Measurements from ENCODE around the gene LRP3.
"Not testable (repeated sequence)": the region's sequence is repeated elsewhere in the genome, so short reads cannot be mapped to it uniquely, and the experiment has no call there.

The LRP3 gene, protein sequence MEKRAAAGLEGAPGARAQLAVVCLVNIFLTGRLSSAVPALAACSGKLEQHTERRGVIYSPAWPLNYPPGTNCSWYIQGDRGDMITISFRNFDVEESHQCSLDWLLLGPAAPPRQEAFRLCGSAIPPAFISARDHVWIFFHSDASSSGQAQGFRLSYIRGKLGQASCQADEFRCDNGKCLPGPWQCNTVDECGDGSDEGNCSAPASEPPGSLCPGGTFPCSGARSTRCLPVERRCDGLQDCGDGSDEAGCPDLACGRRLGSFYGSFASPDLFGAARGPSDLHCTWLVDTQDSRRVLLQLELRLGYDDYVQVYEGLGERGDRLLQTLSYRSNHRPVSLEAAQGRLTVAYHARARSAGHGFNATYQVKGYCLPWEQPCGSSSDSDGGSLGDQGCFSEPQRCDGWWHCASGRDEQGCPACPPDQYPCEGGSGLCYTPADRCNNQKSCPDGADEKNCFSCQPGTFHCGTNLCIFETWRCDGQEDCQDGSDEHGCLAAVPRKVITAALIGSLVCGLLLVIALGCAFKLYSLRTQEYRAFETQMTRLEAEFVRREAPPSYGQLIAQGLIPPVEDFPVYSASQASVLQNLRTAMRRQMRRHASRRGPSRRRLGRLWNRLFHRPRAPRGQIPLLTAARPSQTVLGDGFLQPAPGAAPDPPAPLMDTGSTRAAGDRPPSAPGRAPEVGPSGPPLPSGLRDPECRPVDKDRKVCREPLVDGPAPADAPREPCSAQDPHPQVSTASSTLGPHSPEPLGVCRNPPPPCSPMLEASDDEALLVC

DNA sequence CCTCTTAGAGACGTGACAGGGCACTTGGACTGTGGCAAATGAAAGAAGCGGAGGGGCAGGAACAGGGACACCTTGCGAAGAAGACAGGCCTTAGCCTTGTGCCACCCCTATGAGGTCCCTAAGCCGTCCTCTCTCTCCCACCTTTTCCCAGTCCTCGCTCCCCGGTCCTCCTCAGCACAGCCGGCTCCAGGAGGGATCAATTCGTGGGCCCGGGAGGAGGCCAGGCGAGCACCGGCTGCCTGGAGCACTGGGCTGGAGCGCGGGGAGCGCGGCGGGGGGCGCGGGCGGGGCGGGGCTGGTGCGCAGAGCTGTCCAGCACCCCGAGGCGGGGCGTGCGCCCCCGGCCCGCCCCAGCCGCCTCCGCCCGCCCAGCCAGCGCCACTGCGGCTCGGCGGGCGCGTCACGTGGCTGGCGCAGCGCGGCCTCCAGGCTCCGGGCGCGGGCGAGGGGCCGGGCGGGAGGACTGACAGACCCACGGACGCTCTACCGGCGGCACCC, at the start of gene LRP3:
TSS of gene LRP3 (plus strand) at position 466 of the 498 bp plus-strand sequence. CDS start 456 bp downstream, outside the sequence.
- peak within 1 kb of the TSS; percentile 47 for H3K4me3 ChIP-seq (ENCODE audit: low read depth, low read length)

- H3K4me3 ChIP-seq (ENCODE audit: low read depth, low read length), result no peak overlapping the region
These were observed 47.9 kb upstream of the LRP3 start for GRCh38 chr19:33146209-33146608.

DNA sequence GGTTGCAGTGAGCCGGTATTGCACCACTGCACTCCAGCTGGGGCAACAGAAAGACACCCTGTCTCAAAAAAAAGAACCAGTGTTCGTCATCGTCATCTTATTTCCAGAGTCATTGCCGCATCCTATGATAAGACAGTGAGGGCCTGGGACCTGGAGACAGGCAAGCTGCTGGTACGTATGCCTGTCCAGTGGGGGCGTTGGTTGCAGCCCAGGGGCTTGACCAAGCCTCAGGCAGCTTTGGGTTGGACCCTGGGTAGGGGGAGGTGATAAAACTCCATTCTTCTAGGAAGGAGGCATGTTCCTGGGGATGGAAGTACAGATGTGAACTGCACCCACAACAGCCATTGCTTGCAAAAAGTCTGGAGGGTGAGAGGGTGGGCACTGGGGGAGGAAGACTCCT, 46.6 kb upstream of the LRP3 start:
- no peak overlapping the region for H3K4me3 ChIP-seq (ENCODE audit: low read depth, low read length)

- no peak overlapping the region for H3K4me3 ChIP-seq (ENCODE audit: low read depth, low read length)
These were observed 43.1 kb upstream of the LRP3 start for GRCh38 chr19:33150852-33151518.

DNA sequence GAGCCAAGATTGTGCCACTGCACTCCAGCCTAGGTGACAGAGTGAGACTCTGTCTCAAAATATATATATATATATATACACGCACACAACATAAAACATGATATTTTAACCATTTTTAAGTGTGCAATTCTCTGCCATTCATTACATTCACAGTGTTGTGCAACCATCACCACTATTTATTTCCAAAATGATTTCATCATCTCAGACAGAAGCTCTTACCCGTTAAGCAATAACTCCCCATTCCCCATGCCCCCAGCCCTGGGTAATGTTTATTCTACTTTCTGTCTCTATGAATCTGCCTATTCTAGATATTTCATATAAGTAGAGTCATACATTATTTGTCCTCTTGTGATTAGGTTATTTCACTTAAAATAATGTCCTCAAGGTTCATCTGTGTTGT, 42.0 kb upstream of the LRP3 start:
- no peak overlapping the region for H3K4me3 ChIP-seq (ENCODE audit: low read depth, low read length)

GRCh38 chr19:33152625-33153024, 41.5 kb upstream of the LRP3 start:
- H3K4me3 ChIP-seq (ENCODE audit: low read depth, low read length), result not testable (repeated sequence)

DNA sequence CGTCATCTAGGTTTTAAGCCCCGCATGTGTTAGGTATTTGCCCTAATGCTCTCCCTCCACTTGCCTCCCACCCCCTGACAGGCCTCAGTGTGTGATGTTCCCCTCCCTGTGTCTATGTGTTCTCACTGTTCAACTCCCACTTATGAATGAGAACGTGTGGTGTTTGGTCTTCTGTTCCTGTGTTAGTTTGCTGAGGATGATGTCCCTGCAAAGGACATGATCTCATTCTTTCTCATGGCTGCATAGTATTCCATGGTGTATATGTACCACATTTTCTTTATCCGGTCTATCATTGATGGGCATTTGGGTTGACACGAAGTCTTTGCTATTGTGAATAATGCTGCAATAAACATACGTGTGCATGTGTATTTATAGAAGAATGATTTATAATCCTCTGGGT, 39.8 kb upstream of the LRP3 start:
- H3K4me3 ChIP-seq (ENCODE audit: low read depth, low read length), result not testable (repeated sequence)

- no peak overlapping the region for H3K4me3 ChIP-seq (ENCODE audit: low read depth, low read length)
These were observed 37.8 kb upstream of the LRP3 start for GRCh38 chr19:33156334-33156733.

GRCh38 chr19:33157906-33158305, 36.2 kb upstream of the LRP3 start:
- no peak overlapping the region for H3K4me3 ChIP-seq (ENCODE audit: low read depth, low read length)

- H3K4me3 ChIP-seq (ENCODE audit: low read depth, low read length), result no peak overlapping the region
These were observed 35.8 kb upstream of the LRP3 start for GRCh38 chr19:33158365-33158764.

DNA sequence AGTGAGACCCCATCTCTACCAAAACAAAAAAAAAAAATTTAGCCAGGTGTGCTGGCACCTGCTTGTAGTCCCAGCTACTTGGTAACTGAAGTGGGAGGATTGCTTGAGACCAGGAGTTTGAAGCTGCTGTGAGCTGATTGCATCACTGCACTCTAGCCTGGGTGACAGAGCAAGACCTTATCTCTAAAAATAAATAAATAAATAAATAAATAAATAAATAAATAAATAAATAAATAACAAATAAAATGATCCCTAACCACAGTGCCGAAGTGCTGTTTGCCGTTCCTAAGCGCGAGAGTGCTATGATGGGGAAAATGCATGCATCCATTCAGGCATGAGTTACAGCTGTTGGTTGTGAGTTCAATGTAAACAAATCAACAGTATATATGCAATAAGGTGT, 35.0 kb upstream of the LRP3 start:
- no peak overlapping the region for H3K4me3 ChIP-seq (ENCODE audit: low read depth, low read length)

DNA sequence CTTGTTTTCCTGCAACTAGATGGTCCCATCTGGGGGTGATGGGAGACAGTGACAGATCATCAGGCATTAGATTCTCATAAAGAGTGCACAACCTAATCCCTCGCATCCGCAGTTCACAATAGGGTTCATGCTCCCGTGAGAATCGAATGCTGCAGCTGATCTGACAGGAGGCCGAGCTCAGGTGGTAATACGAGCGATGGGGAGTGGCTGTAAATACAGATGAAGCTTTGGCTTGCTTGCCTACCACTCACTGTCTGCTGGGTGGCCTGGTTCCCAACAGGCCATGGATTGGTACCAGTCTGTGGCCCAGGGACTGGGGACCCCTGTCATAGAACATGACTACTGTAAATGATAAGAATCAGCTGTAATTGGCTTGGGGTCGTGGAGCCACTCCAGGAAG, 34.2 kb upstream of the LRP3 start:
- no peak overlapping the region for H3K4me3 ChIP-seq (ENCODE audit: low read depth, low read length)

- H3K4me3 ChIP-seq (ENCODE audit: low read depth, low read length), result no peak overlapping the region
These were observed 32.9 kb upstream of the LRP3 start for GRCh38 chr19:33161201-33161600.

DNA sequence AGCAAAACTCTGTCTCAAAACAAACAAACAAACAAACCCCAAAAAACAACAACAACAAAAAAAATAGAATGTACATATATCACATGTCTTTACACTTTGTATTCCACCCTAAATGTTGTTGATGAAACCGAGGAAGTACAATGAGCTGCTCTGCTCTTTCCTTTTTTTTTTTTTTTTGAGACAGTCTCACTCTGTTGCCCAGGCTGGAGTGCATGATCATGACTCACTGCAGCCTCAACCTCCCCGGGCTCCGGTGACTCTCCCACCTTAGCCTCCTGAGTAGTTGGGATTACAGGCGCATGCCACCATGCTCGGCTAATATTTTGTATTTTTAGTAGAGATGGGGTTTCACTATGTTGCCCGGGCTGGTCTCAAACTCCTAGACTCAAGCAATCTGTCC, 30.6 kb upstream of the LRP3 start:
- H3K4me3 ChIP-seq (ENCODE audit: low read depth, low read length), result no peak overlapping the region

DNA sequence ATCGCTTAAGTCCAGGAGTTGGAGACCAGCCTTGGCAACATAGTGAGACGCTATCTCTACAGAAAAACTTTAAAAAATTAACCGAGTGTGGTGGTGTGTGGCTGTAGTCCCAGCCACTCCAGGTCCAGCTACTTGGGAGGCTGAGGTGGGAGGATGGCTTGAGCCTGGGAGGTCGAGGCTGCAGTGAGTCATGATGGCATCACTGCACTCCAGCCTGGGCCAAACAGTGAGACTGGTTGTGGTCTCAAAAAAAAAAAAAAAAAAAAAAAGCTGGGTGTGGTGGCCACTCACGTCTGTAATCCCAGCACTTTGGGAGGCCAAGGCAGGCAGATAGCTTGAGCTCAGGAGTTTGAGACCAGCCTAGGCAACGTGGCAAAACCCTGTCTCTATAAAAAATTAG, 28.1 kb upstream of the LRP3 start:
- H3K4me3 ChIP-seq (ENCODE audit: low read depth, low read length), result not testable (repeated sequence)

DNA sequence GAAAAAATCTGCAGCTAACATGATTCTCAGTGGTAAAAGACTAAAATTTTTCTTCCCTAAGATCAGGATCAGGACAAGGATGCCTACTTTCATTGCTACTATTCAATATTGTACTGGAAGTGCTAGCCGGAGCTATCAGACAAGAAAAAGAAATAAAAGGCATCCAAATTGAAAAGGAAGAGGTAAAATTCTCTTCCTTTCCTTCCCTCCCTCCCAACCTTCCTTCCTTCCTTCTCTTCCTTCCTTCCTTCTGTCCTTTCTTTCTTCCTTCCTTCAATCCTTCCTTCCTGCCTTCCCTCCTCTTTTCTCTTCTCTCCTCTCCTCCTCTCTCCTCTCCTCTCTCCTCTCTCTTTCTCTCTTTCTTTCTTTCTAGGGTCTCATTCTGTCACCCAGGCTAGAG, 26.7 kb upstream of the LRP3 start:
- H3K4me3 ChIP-seq (ENCODE audit: low read depth, low read length), result no peak overlapping the region

DNA sequence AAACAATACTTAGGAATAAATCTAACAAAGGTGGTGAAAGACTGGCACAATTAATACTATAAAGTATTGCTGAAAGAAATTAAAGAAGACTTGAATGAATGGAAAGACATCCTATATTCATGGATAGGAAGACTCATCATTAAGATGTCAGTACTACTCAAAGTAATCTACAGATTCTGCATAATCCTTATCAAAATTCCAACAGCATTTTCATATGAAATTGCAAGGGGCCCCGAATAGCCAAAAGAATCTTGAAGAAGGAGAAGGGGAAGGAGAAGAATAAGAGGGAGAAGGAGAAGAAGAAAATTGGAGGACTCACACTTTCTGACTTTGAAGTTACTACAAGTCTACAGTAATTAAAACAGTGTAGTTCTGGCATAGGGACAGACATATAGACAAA, 25.6 kb upstream of the LRP3 start:
- no peak overlapping the region for H3K4me3 ChIP-seq (ENCODE audit: low read depth, low read length)

DNA sequence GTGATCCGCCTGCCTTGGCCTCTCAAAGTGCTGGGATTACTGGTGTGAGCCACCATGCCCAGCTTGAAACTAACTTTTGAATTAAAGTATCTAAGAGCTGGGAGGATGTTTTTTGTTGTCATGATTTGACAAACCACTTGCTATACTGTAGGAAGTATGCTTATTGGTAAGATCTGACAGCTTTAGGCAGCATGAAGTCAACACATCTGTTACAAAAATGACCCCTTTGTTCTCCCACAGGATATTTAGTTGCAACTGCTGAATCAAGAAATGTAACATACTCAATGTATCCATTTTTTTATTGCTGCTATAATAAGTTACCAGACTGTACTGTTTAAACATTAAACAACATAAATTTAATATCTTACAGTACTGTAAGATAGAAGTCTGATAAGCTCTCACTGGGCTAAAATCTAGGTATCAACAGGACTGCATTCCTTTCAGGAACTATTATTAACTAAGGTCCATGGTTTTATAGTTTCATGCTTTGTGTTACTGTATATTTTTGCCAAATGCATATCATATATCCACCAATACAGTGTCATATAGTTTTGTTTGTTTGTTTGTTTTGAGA, 22.8 kb upstream of the LRP3 start:
- H3K4me3 ChIP-seq (ENCODE audit: low read depth, low read length), result no peak overlapping the region

- no peak overlapping the region for H3K4me3 ChIP-seq (ENCODE audit: low read depth, low read length)
These were observed 22.2 kb upstream of the LRP3 start for GRCh38 chr19:33171916-33172359.

DNA sequence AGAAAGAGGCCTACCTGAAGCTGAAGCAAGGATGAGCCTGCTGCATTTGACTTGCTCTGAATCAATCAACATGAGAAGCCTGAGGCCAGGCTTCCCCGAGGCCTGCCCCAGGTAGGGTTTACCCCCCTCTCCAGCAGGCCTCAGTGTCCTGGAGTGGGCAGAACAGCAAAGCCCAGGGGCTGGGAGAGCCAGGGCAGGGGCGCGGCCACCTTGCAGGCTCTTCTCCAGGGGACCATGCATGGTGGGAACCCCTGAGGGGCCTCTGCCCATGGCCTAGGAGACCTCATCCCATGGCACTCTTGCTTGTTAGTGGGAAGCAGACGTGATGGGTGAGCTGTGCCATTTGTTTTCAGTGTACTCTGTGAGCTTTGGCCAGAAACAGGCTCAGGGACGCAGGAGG, 19.9 kb upstream of the LRP3 start:
- H3K4me3 ChIP-seq (ENCODE audit: low read depth, low read length), result no peak overlapping the region

DNA sequence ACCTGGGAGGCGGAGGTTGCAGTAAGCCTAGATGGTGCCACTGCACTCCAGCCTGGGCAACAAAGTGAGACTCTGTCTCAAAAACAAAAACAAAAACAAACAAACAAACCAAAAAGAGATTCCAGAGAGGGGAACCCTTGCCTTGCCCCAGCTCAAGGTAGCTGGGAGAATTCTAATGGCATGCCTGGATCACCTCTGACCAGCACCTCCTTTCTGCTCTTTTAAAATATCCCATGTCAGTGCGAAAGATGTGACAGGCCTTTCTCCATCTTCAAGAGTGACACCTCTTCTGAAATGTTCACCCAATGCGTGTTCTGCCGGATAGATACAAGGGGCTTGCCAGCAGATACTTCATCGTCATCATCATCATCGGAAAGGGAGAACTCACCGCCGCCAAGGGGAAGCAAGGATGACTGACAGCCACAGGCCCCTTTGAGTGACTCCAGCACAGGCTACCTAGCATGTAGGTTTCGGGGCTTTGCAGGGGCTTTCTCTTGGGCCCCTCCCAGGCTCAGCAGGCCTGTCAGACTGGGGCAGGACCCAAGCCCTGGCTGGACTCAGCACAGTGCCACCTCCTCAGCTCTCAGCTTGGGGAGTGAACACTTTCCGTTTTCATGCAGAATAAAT, 18.9 kb upstream of the LRP3 start:
- no peak overlapping the region for H3K4me3 ChIP-seq (ENCODE audit: low read depth, low read length)
